Stomach (tissue), 9 donors: ENCODE results near the gene ZNF766. TPM values are rescaled to one million over a fixed set of nuclear protein-coding genes. Genes with fewer than 3 reads are reported as not detected.

Source experiments
- DNase-seq, 2 donors: peaks; one replicate each; pipeline versions ENCODE4 v3.0.0 to v3.0.0-alpha.2; 2013 to 2019
- H3K27ac ChIP-seq, 5 donors: fragments of 200-600 bp in 4 of 5; sonication (generic) in 4 of 5; one replicate each; pipeline ENCODE4 v1.5.1; 2013 to 2019; ENCODE audit warnings: mild to moderate bottlenecking in 1 of 5, moderate library complexity in 1 of 5
- H3K27me3 ChIP-seq, 3 donors: fragments of 200-600 bp; sonication (generic); one replicate each; pipeline ENCODE4 v1.5.1; 2017 to 2019; ENCODE audit warnings: mixed run types in 1 of 3
- H3K36me3 ChIP-seq, 4 donors: fragments of 200-600 bp; sonication (generic); 1 replicate in 3 of 4; 2 replicates in 1 of 4; pipeline ENCODE4 v1.5.1; 2016 to 2019
- H3K4me1 ChIP-seq, 4 donors: fragments of 200-600 bp; sonication (generic); one replicate each; pipeline ENCODE4 v1.5.1; 2016 to 2019
- H3K4me3 ChIP-seq, 4 donors: fragments of 200-600 bp; sonication (generic) in 3 of 4; one replicate each; pipeline ENCODE4 v1.5.1; 2016 to 2019; ENCODE audit warnings: mild to moderate bottlenecking in 1 of 4
- H3K9me3 ChIP-seq, 4 donors: fragments of 200-600 bp; sonication (generic); one replicate each; pipeline ENCODE4 v1.5.1; 2016 to 2019
- CTCF ChIP-seq, 7 experiments: fragments of 450-650 bp in 4 of 7; fragments of 200-600 bp in 3 of 7; sonication (generic) in 3 of 7; IDR thresholded peaks; one replicate each; pipeline ENCODE4 v1.5.1; 2016 to 2019; ENCODE audit warnings: antibody characterized with exemption in 7 of 7, control low read depth in 2 of 7, mild to moderate bottlenecking in 1 of 7
- EP300 ChIP-seq: sonication (generic); formaldehyde crosslinking; IDR thresholded peaks from one replicate; pipeline ENCODE4 v1.6.1; 2017; ENCODE audit warnings: antibody characterized with exemption
- POLR2A ChIP-seq, 4 donors: fragments of 450-650 bp; IDR thresholded peaks; one replicate each; pipeline ENCODE4 v1.6.1; 2016; ENCODE audit warnings: antibody characterized with exemption in 4 of 4, control low read depth in 2 of 4, mild to moderate bottlenecking in 1 of 4, moderate library complexity in 1 of 4
- POLR2AphosphoS5 ChIP-seq, 3 donors: sonication (generic); formaldehyde crosslinking; IDR thresholded peaks; one replicate each; pipeline ENCODE4 v1.6.1; 2016; ENCODE audit warnings: antibody characterized with exemption in 3 of 3
- WGBS, 5 donors: extraction: QIAGEN DNeasy Blood & Tissue Kit in 3 of 5; methylation state at CpG; one replicate each; pipeline versions ENCODE4 v1.1.5 to v1.1.7; 2013 to 2018; 5-methylcytosine and 5-hydroxymethylcytosine counted together
- intact Hi-C: fragments of 100-400 bp; cut with DNase I; formaldehyde crosslinking; loops from one replicate; pipeline ENCODE4 v1.15.1; 2023; ENCODE audit warnings: low total_unique reads
- polyA plus RNA-seq, 3 donors: library from polyadenylated mRNA; stranded (reverse); fragments of 200-250 nt; gene quantifications; one replicate each; pipeline ENCODE4 v1.2.3, GENCODE V29; 2013
- total RNA-seq, 5 donors: library from RNA; depleted of rRNA; stranded (reverse); fragments of >200 nt; gene quantifications; one replicate each; pipeline versions ENCODE4 v1.1.0 to v1.2.3, GENCODE V29; 2014 to 2016
- donor health status: healthy with polysubstance abuse.
- donor health status: Bipolar disorder and iron deficiency.
- donor health status: healthy.

The ZNF766 gene
- total and polyA plus RNA-seq, 8 donors: 1.3 to 19.6 (median 4.2) TPM

GRCh38 chr19:52237197-52237596, 32.2 kb upstream of the ZNF766 start:
- TF ChIP-seq POLR2AphosphoS5 (IDR thresholded peaks at IDR 0.05): no peak
- no peak for TF ChIP-seq EP300
- no peak for TF ChIP-seq POLR2A (IDR thresholded peaks at IDR 0.05)
- TF ChIP-seq CTCF (IDR thresholded peaks at IDR 0.05): no peak
- H3K27ac ChIP-seq: no peak overlapping the region
- no peak overlapping the region for H3K4me3 ChIP-seq
- DNase-seq: no peak
- WGBS, 5 donors: 51 to 60% (median 59%) methylated on average over 2 of the region's 2 CpGs
- H3K4me1 ChIP-seq: peaks cover 0 to 8% (median 2%) of the 10 kb centered on the region in 4 donors
- intact Hi-C loops: loop anchor here (5.0 kb wide), 1 partner anchor 95 kb away; no protein-coding TSS in a partner anchor
- no peaks in the 10 kb centered on the region for H3K9me3 ChIP-seq
- H3K27me3 ChIP-seq: no peaks in the 10 kb centered on the region
- no peaks in the 10 kb centered on the region for H3K36me3 ChIP-seq

GRCh38 chr19:52237771-52238400, 31.5 kb upstream of the ZNF766 start:
- H3K9me3 ChIP-seq: no peaks in the 10 kb centered on the region
- no peaks in the 10 kb centered on the region for H3K27me3 ChIP-seq
- no peaks in the 10 kb centered on the region for H3K36me3 ChIP-seq
- peak; percentile 59 to 83 for DNase-seq
- intact Hi-C loops: loop anchor here (5.0 kb wide), 1 partner anchor 96 kb away; no protein-coding TSS in a partner anchor
- H3K4me3 ChIP-seq: no peak overlapping the region
- no peak overlapping the region for H3K27ac ChIP-seq
- H3K4me1 ChIP-seq: peaks cover 0 to 8% (median 2%) of the 10 kb centered on the region in 4 donors
- WGBS, 5 donors: 11 to 14% (median 12%) methylated on average over 8 of the region's 8 CpGs
- TF ChIP-seq POLR2AphosphoS5 (IDR thresholded peaks at IDR 0.05) (peak in 2 of 3 donors; percentile 7 to 46), CTCF (IDR thresholded peaks at IDR 0.05) (peak in 5 of 7 experiments; percentile 75 to 94 (median 81)), POLR2A (IDR thresholded peaks at IDR 0.05) (no peak)

GRCh38 chr19:52244021-52244420, 25.4 kb upstream of the ZNF766 start:
- no peak for DNase-seq
- intact Hi-C loops: no loop called here
- Histone ChIP-seq H3K4me3 (no peak overlapping the region), H3K27ac (no peak overlapping the region), H3K27me3 (no peaks in the 10 kb centered on the region), H3K4me1 (no peaks in the 10 kb centered on the region), H3K9me3 (no peaks in the 10 kb centered on the region), H3K36me3 (no peaks in the 10 kb centered on the region)
- TF ChIP-seq POLR2AphosphoS5 (IDR thresholded peaks at IDR 0.05) (no peak), EP300 (no peak), POLR2A (IDR thresholded peaks at IDR 0.05) (no peak), CTCF (IDR thresholded peaks at IDR 0.05) (no peak)
- WGBS, 5 donors: 63 to 82% (median 81%) methylated on average over 12 of the region's 12 CpGs

GRCh38 chr19:52248241-52248640, 21.1 kb upstream of the ZNF766 start:
- no peak overlapping the region for H3K27ac ChIP-seq
- no peaks in the 10 kb centered on the region for H3K4me1 ChIP-seq
- WGBS, 5 donors: 6 to 17% (median 13%) methylated on average over 6 of the region's 6 CpGs
- TF ChIP-seq POLR2AphosphoS5 (IDR thresholded peaks at IDR 0.05) (no peak), CTCF (IDR thresholded peaks at IDR 0.05) (peak in 5 of 7 experiments; percentile 6 to 61 (median 29))
- H3K9me3 ChIP-seq: no peaks in the 10 kb centered on the region
- H3K27me3 ChIP-seq: no peaks in the 10 kb centered on the region
- intact Hi-C loops: no loop called here
- H3K4me3 ChIP-seq: no peak overlapping the region
- no peaks in the 10 kb centered on the region for H3K36me3 ChIP-seq
- DNase-seq: peak; percentile 61 to 74
